Activated CD4-positive, alpha-beta T cell treated with anti-CD3 and anti-CD28 coated beads, Interleukin-2, Interleukin-6, amounts not matched to agents 100 ng/mL and 50 ng/mL, durations not matched to agents 16 hours and 8 hours (primary cell): ENCODE data around the gene ATG2B.

Source experiments
- DNase-seq: peaks from one replicate; pipeline ENCODE4 v3.0.0-alpha.2; 2020

Gene ATG2B

GRCh38 chr14:96268431-96269358 is 94.4 kb downstream of the ATG2B start:
- DNase-seq, result no peak

- no peak for DNase-seq
These were observed 95.2 kb downstream of the ATG2B start for GRCh38 chr14:96267916-96268315.

DNA sequence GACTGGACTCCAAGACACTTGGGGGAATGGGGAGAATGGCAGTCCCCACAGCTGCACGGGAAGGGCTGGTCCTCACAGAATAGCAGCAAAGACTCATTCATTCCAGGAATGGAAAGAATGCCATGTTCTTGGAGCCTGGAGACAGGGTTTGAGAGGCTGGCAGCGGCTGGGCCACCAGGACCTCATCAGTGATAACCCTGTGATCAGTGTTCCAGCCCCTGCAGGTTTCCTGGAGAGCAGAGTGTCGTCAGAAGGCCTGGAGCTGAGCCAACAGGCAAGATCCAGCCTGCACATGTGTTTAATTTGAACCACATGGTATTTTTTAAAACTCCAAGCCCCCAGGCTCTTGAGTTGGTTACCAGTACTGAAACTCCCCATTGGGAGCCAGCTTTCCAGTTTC is 95.8 kb downstream of the ATG2B start:
- no peak for DNase-seq

- DNase-seq, result no peak
These were observed 97.6 kb downstream of the ATG2B start for GRCh38 chr14:96265383-96266095.

DNA sequence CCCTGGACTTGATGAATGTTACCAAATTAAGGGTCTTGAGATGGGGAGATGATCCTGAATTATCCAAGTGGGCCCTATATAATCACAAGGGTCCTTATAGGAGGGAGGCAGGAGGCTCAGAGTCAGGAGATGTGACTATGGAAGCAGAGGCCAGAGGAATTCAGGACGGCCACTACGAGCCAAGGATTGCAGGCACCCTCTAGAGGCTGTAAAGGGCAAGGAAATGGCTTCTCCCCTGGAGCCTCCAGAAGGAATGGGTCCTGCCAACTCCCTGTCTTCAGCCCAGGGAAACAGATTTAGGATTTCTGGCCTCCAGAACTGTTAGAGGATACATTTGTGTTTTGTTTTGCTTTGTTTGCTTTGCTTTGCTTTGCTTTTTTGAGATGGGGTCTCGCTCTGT is 98.3 kb downstream of the ATG2B start:
- no peak for DNase-seq

- no peak for DNase-seq
These were observed 99.0 kb downstream of the ATG2B start for GRCh38 chr14:96264200-96264553.

GRCh38 chr14:96263347-96264199 is 99.6 kb downstream of the ATG2B start:
- DNase-seq, result no peak

DNA sequence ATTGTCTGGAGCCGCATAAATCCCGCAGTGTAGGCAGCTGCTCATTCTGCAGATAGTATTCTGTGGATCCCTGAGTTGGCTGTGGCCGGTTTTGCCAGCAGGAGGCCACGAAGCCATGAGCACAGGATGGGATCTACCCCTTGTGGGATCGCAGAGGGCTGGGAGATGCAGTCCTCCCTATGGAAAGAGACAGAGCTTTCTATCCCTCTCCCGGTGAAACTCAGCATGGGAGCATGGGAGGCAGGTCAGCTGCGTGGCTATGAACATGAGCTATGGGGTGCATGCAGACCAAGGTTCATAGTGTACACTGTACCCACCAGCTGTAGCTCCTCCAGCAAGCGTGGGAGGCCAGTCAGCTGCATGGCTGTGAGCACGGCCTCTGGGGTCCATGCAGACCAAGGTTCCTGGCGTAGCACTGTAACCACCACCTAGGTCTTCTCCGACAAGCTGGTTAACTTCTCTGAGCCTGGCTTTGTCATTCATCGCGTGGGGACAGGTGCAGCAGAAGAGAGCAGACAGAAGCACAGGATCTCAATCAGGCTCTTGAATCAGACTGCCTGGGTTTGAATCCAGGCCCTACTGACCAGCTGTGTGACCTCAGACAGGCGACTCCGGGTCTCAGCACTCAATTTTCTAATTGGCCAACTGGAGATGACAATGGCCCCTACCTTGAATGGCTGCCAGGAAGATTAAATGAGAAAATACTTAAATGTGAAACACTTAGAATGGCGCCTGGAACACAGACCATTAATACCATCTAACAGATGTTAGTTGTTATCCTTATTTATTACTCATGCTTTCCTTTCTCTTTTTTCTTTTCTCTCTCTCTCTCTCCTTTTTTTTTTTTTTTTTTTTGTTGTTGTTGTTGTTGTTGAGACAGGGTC is 101.1 kb downstream of the ATG2B start:
- no peak for DNase-seq

DNA sequence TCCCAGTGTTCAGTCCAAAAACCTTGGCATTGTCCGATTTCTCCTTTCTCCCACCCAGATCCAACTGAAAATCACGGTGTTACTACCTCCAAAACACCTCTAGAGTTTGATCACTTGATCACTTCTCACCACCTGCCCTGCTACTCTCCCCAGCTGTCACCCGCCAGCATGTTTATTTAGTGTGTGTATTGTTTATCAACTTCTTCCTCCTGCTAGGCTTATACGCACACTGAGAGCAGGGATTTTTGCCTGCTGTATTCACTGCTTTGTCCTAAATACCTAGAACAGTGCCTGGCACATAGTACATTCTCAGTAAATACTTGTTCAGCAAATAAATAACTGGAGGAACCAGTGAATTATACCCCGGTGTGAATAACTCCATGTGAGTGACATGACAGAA is 102.1 kb downstream of the ATG2B start:
- no peak for DNase-seq

GRCh38 chr14:96260341-96260821 is 102.8 kb downstream of the ATG2B start:
- no peak for DNase-seq

- no peak for DNase-seq
These were observed 105.2 kb downstream of the ATG2B start for GRCh38 chr14:96257900-96258299.

DNA sequence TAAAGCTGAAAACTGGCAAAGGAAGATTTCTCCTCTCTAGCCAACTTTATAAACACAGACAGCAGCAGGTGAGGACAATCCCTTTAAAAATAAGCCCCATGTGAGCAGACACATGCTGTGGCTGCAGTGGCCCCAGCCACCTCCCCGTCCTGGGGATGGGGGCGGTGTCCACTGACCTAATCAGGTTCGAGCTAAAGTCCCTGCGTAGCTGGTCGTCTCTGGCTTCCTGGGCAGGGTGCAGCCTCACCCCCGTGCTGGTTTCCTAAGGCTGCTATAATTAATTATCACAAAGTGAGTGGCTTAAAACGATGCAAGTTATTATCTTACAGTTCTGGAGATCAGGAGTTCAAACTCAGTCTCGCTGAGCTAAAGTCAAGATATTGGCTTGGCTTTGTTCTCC is 106.1 kb downstream of the ATG2B start:
- no peak for DNase-seq

GRCh38 chr14:96256407-96256806 is 106.7 kb downstream of the ATG2B start:
- DNase-seq, result no peak

- DNase-seq, result no peak
These were observed 107.4 kb downstream of the ATG2B start, which contains the start of gene BDKRB1 for GRCh38 chr14:96255501-96256366. BDKRB1 (plus strand) TSS chr14:96256210; CDS start chr14:96263683, 7,473 bp downstream.

DNA sequence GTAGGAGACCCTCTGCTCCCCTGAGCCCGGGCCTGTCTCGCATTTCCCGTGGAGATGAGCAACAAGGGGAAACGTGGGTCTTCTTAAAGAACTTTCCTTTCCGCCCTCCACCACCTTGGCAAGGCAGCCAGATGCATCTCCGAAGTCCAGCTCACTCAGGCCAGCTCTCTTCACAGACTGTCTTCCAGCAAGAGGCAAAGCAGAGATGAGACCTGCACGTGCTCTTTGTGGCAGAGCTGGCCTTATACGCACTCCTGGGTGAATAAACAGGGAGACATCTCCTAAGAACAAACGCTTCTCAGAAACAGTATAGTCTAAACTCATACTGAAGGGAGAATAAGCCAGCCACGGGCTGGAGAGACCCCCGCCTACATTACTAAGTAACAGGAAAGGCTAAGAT is 108.5 kb downstream of the ATG2B start:
- DNase-seq, result no peak

GRCh38 chr14:96252999-96253539 is 110.1 kb downstream of the ATG2B start:
- DNase-seq, result no peak

DNA sequence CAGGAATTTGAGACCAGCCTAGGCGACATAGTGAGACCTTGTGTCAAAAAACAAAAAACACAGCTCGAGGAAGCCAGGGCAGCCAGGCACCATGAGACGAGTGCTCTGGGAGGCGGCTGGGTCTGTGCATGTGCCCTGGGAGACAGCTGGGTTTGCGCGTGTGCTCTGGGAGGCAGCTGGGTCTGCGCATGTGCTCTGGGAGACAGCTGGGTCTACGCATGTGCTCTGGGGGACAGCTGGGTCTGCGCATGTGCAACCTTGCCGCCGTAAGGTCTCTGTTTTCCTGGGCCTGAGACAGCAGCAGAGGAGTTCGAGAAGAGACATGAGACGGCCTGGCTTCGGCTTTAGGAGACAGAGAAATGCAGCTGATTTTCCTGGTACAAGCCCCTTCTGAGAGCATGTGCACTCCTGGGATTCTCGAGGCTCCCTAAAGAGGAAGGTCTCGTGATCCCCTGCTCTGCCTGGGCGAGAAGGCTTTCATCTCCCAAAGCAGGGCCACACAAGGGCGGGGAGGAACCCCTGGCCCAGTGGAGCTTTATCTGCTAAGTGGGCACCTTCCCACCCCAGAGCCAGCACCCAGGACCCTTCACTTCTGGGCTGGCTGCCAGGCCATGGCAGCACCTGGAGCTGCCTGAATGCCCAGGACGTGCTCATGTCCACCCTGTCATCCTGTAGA is 110.7 kb downstream of the ATG2B start:
- DNase-seq, result no peak

DNA sequence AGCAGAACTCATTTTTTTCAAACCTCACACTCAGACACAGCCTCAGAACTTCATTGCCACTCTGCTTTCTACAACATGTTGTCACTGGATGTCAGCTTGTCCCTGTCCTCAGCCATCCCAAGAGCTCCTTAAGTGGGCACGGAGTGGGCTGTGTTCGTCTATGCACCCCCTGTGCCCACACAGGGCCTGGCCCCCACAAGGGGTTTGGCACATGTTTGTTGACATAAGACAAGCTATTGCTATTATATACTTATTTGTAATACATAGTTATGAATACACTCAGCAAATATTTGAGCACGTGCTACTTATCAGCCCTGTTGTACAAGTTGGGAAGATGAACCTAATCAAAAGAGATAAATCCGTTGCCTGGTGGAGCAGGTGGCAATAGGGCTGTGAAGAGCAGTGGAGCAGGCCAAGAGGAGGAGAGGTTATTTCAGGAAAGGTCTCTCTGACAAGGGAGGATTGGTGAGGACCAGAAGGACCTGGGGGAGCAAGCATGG is 111.4 kb downstream of the ATG2B start:
- DNase-seq, result no peak

DNA sequence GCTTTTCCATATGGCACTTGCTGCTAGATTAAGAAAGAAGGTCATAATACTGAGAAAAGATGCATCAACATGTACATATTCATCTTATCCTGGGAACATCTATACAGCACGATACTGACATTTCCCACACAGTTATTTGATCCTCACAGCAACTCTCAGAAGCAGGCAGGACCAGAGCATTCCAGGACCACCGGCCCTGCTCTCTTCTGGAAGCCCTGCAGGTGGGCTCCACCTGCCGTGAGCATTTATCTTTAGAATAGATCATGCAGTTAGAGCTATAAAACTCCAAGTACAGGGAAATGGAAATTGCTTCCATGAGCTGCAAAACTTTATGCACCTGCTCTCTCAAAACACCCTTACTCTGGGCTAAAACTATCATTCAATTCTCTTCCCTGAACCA is 112.7 kb downstream of the ATG2B start:
- no peak for DNase-seq

GRCh38 chr14:96249029-96249428 is 114.1 kb downstream of the ATG2B start:
- DNase-seq, result no peak
